B cell (primary cell): ENCODE measurements around the gene ROR2. TPM values are rescaled to one million over a fixed set of nuclear protein-coding genes. Genes with fewer than 3 reads are reported as not detected.

Source experiments
- ATAC-seq: fragments of 200-7000 bp; cut with Tn5 transposase; one replicate; pipeline ENCODE4 v1.10.0; 2021; ENCODE audit warnings: low read depth, mild to moderate bottlenecking, moderate number of reproducible peaks, moderate library complexity
- CTCF ChIA-PET: fragments of 350-600 bp; sonication (Branson Sonifier 250); formaldehyde crosslinking; loops from one replicate; lab custom pipeline; 2021; ENCODE audit warnings: antibody characterized with exemption, inconsistent platforms; lab: Charles Lee
- POLR2A ChIA-PET: fragments of 350-600 bp; sonication (Branson Sonifier 250); formaldehyde crosslinking; loops from one replicate; lab custom pipeline; 2021; ENCODE audit warnings: antibody characterized with exemption; lab: Charles Lee
- DNase-seq: peaks from one replicate; pipeline ENCODE4 v3.0.0; 2013
- H2AFZ ChIP-seq: 2 replicates; pipeline ENCODE4 v1.6.1; 2012; ENCODE audit warnings: mild to moderate bottlenecking, low read depth, low read length; ENCODE audit not compliant: insufficient read depth, poor library complexity, severe bottlenecking
- H3K27ac ChIP-seq, 2 donors: 1 replicate in 1 of 2; 2 replicates in 1 of 2; pipeline ENCODE4 v1.5.1; 2012 to 2013; ENCODE audit warnings: low read length in 2 of 2, mild to moderate bottlenecking in 2 of 2, moderate library complexity in 1 of 2
- H3K27me3 ChIP-seq, 4 experiments: fragments of 200-600 bp in 1 of 4; sonication (generic) in 1 of 4; replicated peaks in 1 of 4; 1 replicate in 2 of 4; 2 replicates in 2 of 4; pipeline versions ENCODE4 v1.6.1 to v1.7.0; 2013 to 2016; ENCODE audit warnings: low read length in 3 of 4, mild to moderate bottlenecking in 2 of 4, mixed read lengths in 1 of 4, moderate library complexity in 1 of 4; ENCODE audit not compliant: insufficient read depth in 4 of 4, control insufficient read depth in 3 of 4; ENCODE audit errors: control extremely low read depth in 1 of 4
- H3K36me3 ChIP-seq, 2 experiments: replicated peaks in 1 of 2; 1 replicate in 1 of 2; 2 replicates in 1 of 2; pipeline versions ENCODE4 v1.6.1 to v1.7.1; 2013; ENCODE audit warnings: low read length in 1 of 2; ENCODE audit not compliant: insufficient read depth in 2 of 2, control insufficient read depth in 1 of 2; ENCODE audit errors: control extremely low read depth in 1 of 2, extremely low read depth in 1 of 2
- H3K4me1 ChIP-seq, 2 donors: fragments of 200-600 bp in 1 of 2; sonication (generic) in 1 of 2; 1 replicate in 1 of 2; 2 replicates in 1 of 2; pipeline versions ENCODE4 v1.5.1 to v1.6.1; 2013 to 2017; ENCODE audit warnings: low read length in 2 of 2; ENCODE audit not compliant: control insufficient read depth in 2 of 2, insufficient read depth in 2 of 2
- H3K4me2 ChIP-seq: replicated peaks from 2 replicates; pipeline ENCODE3; 2012; ENCODE audit warnings: mild to moderate bottlenecking, low read depth, low read length; ENCODE audit not compliant: poor library complexity, severe bottlenecking
- H3K4me3 ChIP-seq, 5 experiments: fragments of 200-600 bp in 1 of 5; sonication (generic) in 1 of 5; 1 replicate in 3 of 5; 2 replicates in 2 of 5; pipeline versions ENCODE4 v1.5.1 to v1.7.0; 2011 to 2016; ENCODE audit warnings: low read length in 4 of 5, mild to moderate bottlenecking in 4 of 5, low read depth in 2 of 5, control low read depth in 1 of 5, moderate library complexity in 1 of 5; ENCODE audit not compliant: insufficient read depth in 1 of 5; ENCODE audit errors: control extremely low read depth in 1 of 5, extremely low read depth in 1 of 5
- H3K79me2 ChIP-seq: fragments of 200-600 bp; sonication (generic); one replicate; pipeline ENCODE4 v1.6.0; 2016; ENCODE audit warnings: low read length; ENCODE audit not compliant: control insufficient read depth, insufficient read depth
- H3K9ac ChIP-seq: fragments of 200-600 bp; sonication (generic); 2 replicates; pipeline ENCODE4 v1.6.1; 2017; ENCODE audit warnings: mild to moderate bottlenecking, low read length, moderate library complexity
- H3K9me3 ChIP-seq, 3 donors: one replicate each; pipeline versions ENCODE4 v1.6.1 to v1.7.1; 2013; ENCODE audit warnings: low read length in 2 of 3; ENCODE audit not compliant: control insufficient read depth in 2 of 3, insufficient read depth in 1 of 3; ENCODE audit errors: control extremely low read depth in 1 of 3
- H4K20me1 ChIP-seq: 2 replicates; pipeline ENCODE4 v1.6.0; 2012; ENCODE audit warnings: mild to moderate bottlenecking, low read length; ENCODE audit not compliant: insufficient read depth, control insufficient read depth, poor library complexity, severe bottlenecking
- H3K27ac Mint-ChIP-seq: one replicate; pipeline ENCODE4 v1.8.0; 2021; ENCODE audit warnings: mixed read lengths
- H3K27me3 Mint-ChIP-seq: one replicate; pipeline ENCODE4 v1.8.0; 2021; ENCODE audit warnings: mixed read lengths
- H3K4me1 Mint-ChIP-seq: one replicate; pipeline ENCODE4 v1.8.0; 2021; ENCODE audit warnings: mixed read lengths
- H3K4me3 Mint-ChIP-seq: one replicate; pipeline ENCODE4 v1.8.0; 2021; ENCODE audit warnings: mixed read lengths
- H3K9me3 Mint-ChIP-seq: one replicate; pipeline ENCODE4 v1.8.0; 2022; ENCODE audit warnings: mixed read lengths; ENCODE audit not compliant: insufficient read depth
- CTCF ChIP-seq: fragments of 200-600 bp; IDR thresholded peaks from one replicate; pipeline ENCODE4 v1.8.0; 2022; ENCODE audit warnings: antibody characterized with exemption, mild to moderate bottlenecking
- EZH2 ChIP-seq: IDR thresholded peaks from 2 replicates; pipeline ENCODE4 v1.6.1; 2012; ENCODE audit warnings: borderline replicate concordance, low read depth, mild to moderate bottlenecking, moderate library complexity, low read length; ENCODE audit not compliant: insufficient read depth, poor library complexity, severe bottlenecking
- WGBS: methylation state at CpG from one replicate; pipeline ENCODE4 v1.1.5; 2013; ENCODE audit warnings: missing lambda C conversion rate; ENCODE audit not compliant: insufficient coverage; 5-methylcytosine and 5-hydroxymethylcytosine counted together
- intact Hi-C: fragments of 100-400 bp; cut with micrococcal nuclease; formaldehyde crosslinking; loops from one replicate; pipeline ENCODE4 v1.10.0; 2022
- polyA plus RNA-seq: library from polyadenylated mRNA; depleted of rRNA; stranded (reverse); fragments of >200 nt; gene quantifications from 2 replicates; pipeline ENCODE4 v1.2.3, GENCODE V29; 2012
- total RNA-seq, 2 donors: library from RNA; stranded (reverse); fragments of 120-200 nt in 1 of 2; gene quantifications; 1 replicate in 1 of 2; 2 replicates in 1 of 2; pipeline versions ENCODE4 v1.2.3 to v1.2.4, GENCODE V29; 2013 to 2022

The ROR2 gene
- total and polyA plus RNA-seq, 2 donors (not counting 1 experiment from before 2014, with no cell fraction given): 0.21 to 0.49 TPM

- ATAC-seq (no peak), DNase-seq (no peak)
- Histone ChIP-seq H3K9ac (no peak overlapping the region), H3K27me3 (peaks cover 0 to 4% (median 0%) of the 10 kb centered on the region in 4 experiments), H3K27ac (no peak overlapping the region), H3K36me3 (no peaks in the 10 kb centered on the region), H3K4me3 (no peak overlapping the region), H3K79me2 (no peaks in the 10 kb centered on the region), H3K9me3 (no peaks in the 10 kb centered on the region), H2AFZ (no peak overlapping the region), H3K4me2 (no peak overlapping the region), H4K20me1 (no peaks in the 10 kb centered on the region), H3K4me1 (no peaks in the 10 kb centered on the region)
- peaks cover 27% of the 10 kb centered on the region for H3K27me3 Mint-ChIP-seq
- intact Hi-C loops: no loop called here
- no peaks in the 10 kb centered on the region for H3K9me3 Mint-ChIP-seq
- CTCF ChIA-PET: no interaction called here
- TF ChIP-seq CTCF: no peak
- TF ChIP-seq EZH2: no peak
- no peak overlapping the region for H3K4me3 Mint-ChIP-seq
- WGBS: 79% methylated on average over 6 of the region's 7 CpGs
- H3K4me1 Mint-ChIP-seq: no peaks in the 10 kb centered on the region
- no peak overlapping the region for H3K27ac Mint-ChIP-seq
- POLR2A ChIA-PET: no interaction called here
These were observed 416.6 kb downstream of the ROR2 start for GRCh38 chr9:91533382-91533781.

- no peaks in the 10 kb centered on the region for H3K36me3 ChIP-seq
- no peaks in the 10 kb centered on the region for H3K4me1 ChIP-seq
- no CpG with 5 or more reads among the region's 3 CpGs for WGBS
- H2AFZ ChIP-seq: no peak overlapping the region
- no peaks in the 10 kb centered on the region for H3K9me3 ChIP-seq
- CTCF ChIA-PET: no interaction called here
- H3K4me2 ChIP-seq: no peak overlapping the region
- no peak overlapping the region for H3K27ac ChIP-seq
- H3K4me1 Mint-ChIP-seq: no peaks in the 10 kb centered on the region
- H3K27me3 Mint-ChIP-seq: peaks cover 33% of the 10 kb centered on the region
- DNase-seq (no peak), ATAC-seq (no peak)
- POLR2A ChIA-PET: no interaction called here
- H3K79me2 ChIP-seq: no peaks in the 10 kb centered on the region
- intact Hi-C loops: no loop called here
- TF ChIP-seq EZH2: no peak
- no peak for TF ChIP-seq CTCF
- no peaks in the 10 kb centered on the region for H4K20me1 ChIP-seq
- H3K27me3 ChIP-seq: peaks cover 0 to 4% (median under 1%) of the 10 kb centered on the region in 4 experiments
- no peak overlapping the region for H3K9ac ChIP-seq
- no peaks in the 10 kb centered on the region for H3K9me3 Mint-ChIP-seq
- no peak overlapping the region for H3K27ac Mint-ChIP-seq
- no peak overlapping the region for H3K4me3 Mint-ChIP-seq
- no peak overlapping the region for H3K4me3 ChIP-seq
These were observed 417.7 kb downstream of the ROR2 start for GRCh38 chr9:91532325-91532724.
